Measurements from ENCODE around the gene GNG7. TPM values are rescaled to one million over a fixed set of nuclear protein-coding genes. Genes with fewer than 3 reads are reported as not detected.
A peak's percentile ranks its signal among the peaks of the same experiment; 100 is the strongest.

Gene GNG7
- total and polyA plus RNA-seq, 3 donors from 2014 or later: 16.9 to 38.7 (median 25.3) TPM

GRCh38 chr19:2630352-2631001 lies 72.0 kb downstream of the GNG7 start:
- peak overlapping the region; percentile 39 to 60 for H3K27ac ChIP-seq
- H3K4me3 ChIP-seq: no peak overlapping the region
- intact Hi-C loops (cut with DNase I; ENCODE audit: low total_unique reads): no loop called here
- WGBS, 2 donors: 88 to 94% methylated on average over 6 of the region's 6 CpGs
- no peaks in the 10 kb centered on the region for H3K27me3 ChIP-seq
- no peaks in the 10 kb centered on the region for H3K36me3 ChIP-seq (ENCODE audit: low read depth, missing control alignments)
- no peaks in the 10 kb centered on the region for H3K9me3 ChIP-seq
- DNase-seq: no peak
- TF ChIP-seq POLR2A (IDR thresholded peaks at IDR 0.05) (no peak), CTCF (IDR thresholded peaks at IDR 0.05) (no peak)
- peaks cover 35% of the 10 kb centered on the region for H3K4me1 ChIP-seq

GRCh38 chr19:2629491-2630351 lies 72.8 kb downstream of the GNG7 start:
- no peaks in the 10 kb centered on the region for H3K36me3 ChIP-seq (ENCODE audit: low read depth, missing control alignments)
- DNase-seq: no peak
- H3K4me3 ChIP-seq: no peak overlapping the region
- no peaks in the 10 kb centered on the region for H3K27me3 ChIP-seq
- H3K9me3 ChIP-seq: no peaks in the 10 kb centered on the region
- 72 to 79% methylated on average over 15 to 16 of the region's 16 CpGs for WGBS, 2 donors
- intact Hi-C loops (cut with DNase I; ENCODE audit: low total_unique reads): no loop called here
- H3K27ac ChIP-seq: peak overlapping the region; percentile 39 to 60
- TF ChIP-seq POLR2A (IDR thresholded peaks at IDR 0.05): no peak
- no peak for TF ChIP-seq CTCF (IDR thresholded peaks at IDR 0.05)
- peaks cover 28% of the 10 kb centered on the region for H3K4me1 ChIP-seq

- no peaks in the 10 kb centered on the region for H3K9me3 ChIP-seq
- TF ChIP-seq POLR2A (IDR thresholded peaks at IDR 0.05) (no peak), CTCF (IDR thresholded peaks at IDR 0.05) (no peak)
- no peaks in the 10 kb centered on the region for H3K36me3 ChIP-seq (ENCODE audit: low read depth, missing control alignments)
- H3K4me1 ChIP-seq: peaks cover 17% of the 10 kb centered on the region
- intact Hi-C loops (cut with DNase I; ENCODE audit: low total_unique reads): no loop called here
- H3K27me3 ChIP-seq: no peaks in the 10 kb centered on the region
- 92 to 94% methylated on average over 8 of the region's 8 CpGs for WGBS, 2 donors
- no peak overlapping the region for H3K4me3 ChIP-seq
- H3K27ac ChIP-seq: no peak overlapping the region
- DNase-seq: no peak
Observed at GRCh38 chr19:2628597-2628996, 73.9 kb downstream of the GNG7 start.

- no peaks in the 10 kb centered on the region for H3K36me3 ChIP-seq (ENCODE audit: low read depth, missing control alignments)
- no peaks in the 10 kb centered on the region for H3K9me3 ChIP-seq
- TF ChIP-seq POLR2A (IDR thresholded peaks at IDR 0.05) (no peak), CTCF (IDR thresholded peaks at IDR 0.05) (no peak)
- H3K27me3 ChIP-seq: no peaks in the 10 kb centered on the region
- H3K4me3 ChIP-seq: no peak overlapping the region
- WGBS, 2 donors: 71 to 98% methylated on average over 7 of the region's 7 CpGs
- peak overlapping the region; percentile 8 to 72 for H3K27ac ChIP-seq
- intact Hi-C loops (cut with DNase I; ENCODE audit: low total_unique reads): no loop called here
- peaks cover 10% of the 10 kb centered on the region for H3K4me1 ChIP-seq
- no peak for DNase-seq
Observed at GRCh38 chr19:2627855-2628254, 74.6 kb downstream of the GNG7 start.

All from testis (tissue), 3 donors.